Adipocyte (in vitro differentiated cells): ENCODE data around the gene MAN1B1.
A peak's percentile ranks its signal among the peaks of the same experiment; 100 is the strongest.

Source experiments
- DNase-seq: peaks from one replicate; pipeline ENCODE4 v3.0.0-alpha.2; 2015; ENCODE audit warnings: low read depth
- H3K27me3 ChIP-seq: replicated peaks from 2 replicates; pipeline ENCODE4 v1.7.0; 2013; ENCODE audit warnings: mild to moderate bottlenecking, low read length, moderate library complexity; ENCODE audit not compliant: control insufficient read depth, insufficient read depth
- H3K36me3 ChIP-seq: 2 replicates; pipeline ENCODE4 v1.7.0; 2013; ENCODE audit warnings: low read length, mild to moderate bottlenecking, moderate library complexity; ENCODE audit not compliant: control insufficient read depth, insufficient read depth, severe bottlenecking
- H3K4me1 ChIP-seq: 2 replicates; pipeline ENCODE4 v1.7.0; 2013; ENCODE audit warnings: mild to moderate bottlenecking, low read length, moderate library complexity; ENCODE audit not compliant: control insufficient read depth, insufficient read depth
- H3K4me3 ChIP-seq: 2 replicates; pipeline ENCODE4 v1.7.0; 2013; ENCODE audit warnings: mild to moderate bottlenecking, low read length, moderate library complexity
- H3K9ac ChIP-seq: 2 replicates; pipeline ENCODE4 v1.7.0; 2013; ENCODE audit warnings: mild to moderate bottlenecking, low read length, moderate library complexity
- H3K9me3 ChIP-seq: 2 replicates; pipeline ENCODE4 v1.7.0; 2013; ENCODE audit warnings: mild to moderate bottlenecking, low read length, moderate library complexity; ENCODE audit not compliant: control insufficient read depth

The MAN1B1 gene

GRCh38 chr9:137075275-137075775 lies 11.5 kb upstream of the MAN1B1 start:
- H3K9me3 ChIP-seq: no peaks in the 10 kb centered on the region
- peaks cover 6% of the 10 kb centered on the region for H3K4me1 ChIP-seq
- H3K36me3 ChIP-seq: peaks cover 11% of the 10 kb centered on the region
- no peak overlapping the region for H3K9ac ChIP-seq
- DNase-seq: no peak
- no peak overlapping the region for H3K4me3 ChIP-seq
- no peaks in the 10 kb centered on the region for H3K27me3 ChIP-seq

GRCh38 chr9:137076636-137077009 lies 10.2 kb upstream of the MAN1B1 start:
- H3K4me1 ChIP-seq: peaks cover 6% of the 10 kb centered on the region
- peak overlapping the region; percentile 78 for H3K9ac ChIP-seq
- H3K27me3 ChIP-seq: no peaks in the 10 kb centered on the region
- H3K9me3 ChIP-seq: no peaks in the 10 kb centered on the region
- peak overlapping the region; percentile 27 for H3K4me3 ChIP-seq
- no peak for DNase-seq
- H3K36me3 ChIP-seq: peaks cover 21% of the 10 kb centered on the region

GRCh38 chr9:137077010-137077747 lies 9.6 kb upstream of the MAN1B1 start, which contains the start of gene UAP1L1:
Gene UAP1L1 (plus strand): TSS chr9:137077517. CDS start chr9:137077533, 16 bp downstream.
- H3K4me1 ChIP-seq: peaks cover 6% of the 10 kb centered on the region
- peak within 1 kb of the TSS; percentile 84 for H3K9ac ChIP-seq
- no peaks in the 10 kb centered on the region for H3K9me3 ChIP-seq
- peak within 1 kb of the TSS; percentile 81 for H3K4me3 ChIP-seq
- DNase-seq: peak; percentile 73
- H3K27me3 ChIP-seq: no peaks in the 10 kb centered on the region
- H3K36me3 ChIP-seq: peaks cover 24% of the 10 kb centered on the region

- peak overlapping the region; percentile 84 for H3K9ac ChIP-seq
- peak overlapping the region; percentile 81 for H3K4me3 ChIP-seq
- H3K4me1 ChIP-seq: peaks cover 11% of the 10 kb centered on the region
- H3K27me3 ChIP-seq: no peaks in the 10 kb centered on the region
- H3K9me3 ChIP-seq: no peaks in the 10 kb centered on the region
- peak; percentile 28 for DNase-seq
- H3K36me3 ChIP-seq: peaks cover 27% of the 10 kb centered on the region
Measured at GRCh38 chr9:137077758-137078693, 8.8 kb upstream of the MAN1B1 start.

GRCh38 chr9:137078701-137079400 lies 7.9 kb upstream of the MAN1B1 start:
- Histone ChIP-seq H3K4me3 (peak overlapping the region; percentile 81), H3K27me3 (no peaks in the 10 kb centered on the region), H3K9me3 (no peaks in the 10 kb centered on the region), H3K36me3 (peaks cover 27% of the 10 kb centered on the region), H3K4me1 (peaks cover 19% of the 10 kb centered on the region), H3K9ac (peak overlapping the region; percentile 84)
- no peak for DNase-seq

GRCh38 chr9:137079401-137079787 lies 7.4 kb upstream of the MAN1B1 start:
- H3K27me3 ChIP-seq: no peaks in the 10 kb centered on the region
- H3K9me3 ChIP-seq: no peaks in the 10 kb centered on the region
- no peak overlapping the region for H3K4me3 ChIP-seq

GRCh38 chr9:137080260-137081122 lies 6.3 kb upstream of the MAN1B1 start:
- H3K4me3 ChIP-seq: no peak overlapping the region
- DNase-seq: no peak
- no peaks in the 10 kb centered on the region for H3K9me3 ChIP-seq
- H3K9ac ChIP-seq: no peak overlapping the region
- H3K4me1 ChIP-seq: peaks cover 33% of the 10 kb centered on the region
- H3K36me3 ChIP-seq: peaks cover 27% of the 10 kb centered on the region
- no peaks in the 10 kb centered on the region for H3K27me3 ChIP-seq

More at GRCh38 chr9:137079401-137079787, 7.4 kb upstream of the MAN1B1 start:
- Histone ChIP-seq H3K4me1 (peaks cover 24% of the 10 kb centered on the region), H3K9ac (no peak overlapping the region), H3K36me3 (peaks cover 27% of the 10 kb centered on the region)
- DNase-seq: no peak

- peaks cover 27% of the 10 kb centered on the region for H3K36me3 ChIP-seq
- H3K27me3 ChIP-seq: no peaks in the 10 kb centered on the region
- peak overlapping the region; percentile 64 for H3K9ac ChIP-seq
- peaks cover 40% of the 10 kb centered on the region for H3K4me1 ChIP-seq
- DNase-seq: no peak
- H3K9me3 ChIP-seq: no peaks in the 10 kb centered on the region
- no peak overlapping the region for H3K4me3 ChIP-seq
Measured at GRCh38 chr9:137082222-137082924, 4.4 kb upstream of the MAN1B1 start.

GRCh38 chr9:137082925-137083290 lies 3.9 kb upstream of the MAN1B1 start:
- Histone ChIP-seq H3K9me3 (no peaks in the 10 kb centered on the region), H3K4me3 (no peak overlapping the region), H3K9ac (peak overlapping the region; percentile 64), H3K36me3 (peaks cover 27% of the 10 kb centered on the region), H3K27me3 (no peaks in the 10 kb centered on the region), H3K4me1 (peaks cover 44% of the 10 kb centered on the region)
- no peak for DNase-seq
